Gastrocnemius medialis (tissue), 4 donors: ENCODE data around the gene SYS1. TPM values are rescaled to one million over a fixed set of nuclear protein-coding genes. Genes with fewer than 3 reads are reported as not detected.

Experiments used
- ATAC-seq, 2 donors: fragments of 150-250 bp; one replicate each; pipeline ENCODE4 v1.9.1; 2016
- DNase-seq, 2 donors: peaks; one replicate each; pipeline ENCODE4 v3.0.0-alpha.2; 2019
- H3K27ac ChIP-seq, 4 donors: fragments of 200-600 bp; sonication (generic); 1 replicate in 1 of 4; 2 replicates in 3 of 4; pipeline ENCODE4 v1.5.1; 2016 to 2018; ENCODE audit warnings: mild to moderate bottlenecking in 2 of 4, moderate library complexity in 1 of 4
- H3K27me3 ChIP-seq, 3 donors: fragments of 200-600 bp; sonication (generic) in 2 of 3; 1 replicate in 1 of 3; 2 replicates in 2 of 3; pipeline versions ENCODE4 v1.5.1 to v1.6.0; 2016 to 2019; ENCODE audit warnings: mild to moderate bottlenecking in 1 of 3, moderate library complexity in 1 of 3
- H3K36me3 ChIP-seq, 2 donors: fragments of 200-600 bp; sonication (generic) in 1 of 2; one replicate each; pipeline ENCODE4 v1.5.1; 2017 to 2018
- H3K4me1 ChIP-seq, 2 donors: fragments of 200-600 bp; sonication (generic) in 1 of 2; one replicate each; pipeline ENCODE4 v1.5.1; 2016 to 2017; ENCODE audit warnings: mild to moderate bottlenecking in 2 of 2
- H3K4me3 ChIP-seq, 4 donors: fragments of 200-600 bp; sonication (generic) in 3 of 4; 1 replicate in 1 of 4; 2 replicates in 3 of 4; pipeline ENCODE4 v1.5.1; 2016 to 2019; ENCODE audit warnings: mild to moderate bottlenecking in 2 of 4
- H3K9me3 ChIP-seq, 3 donors: fragments of 200-600 bp; sonication (generic) in 2 of 3; 1 replicate in 1 of 3; 2 replicates in 2 of 3; pipeline ENCODE4 v1.5.1; 2016 to 2019
- CTCF ChIP-seq, 5 experiments: fragments of 450-650 bp in 3 of 5; fragments of 200-600 bp in 2 of 5; sonication (generic) in 2 of 5; IDR thresholded peaks in 4 of 5; conservative IDR thresholded peaks in 1 of 5; 1 replicate in 4 of 5; 2 replicates in 1 of 5; pipeline ENCODE4 v1.5.1; 2016 to 2019; ENCODE audit warnings: antibody characterized with exemption in 5 of 5, mild to moderate bottlenecking in 3 of 5, moderate library complexity in 3 of 5
- POLR2A ChIP-seq, 2 donors: fragments of 450-650 bp; IDR thresholded peaks; one replicate each; pipeline ENCODE4 v1.6.1; 2017; ENCODE audit warnings: antibody characterized with exemption in 2 of 2, mild to moderate bottlenecking in 2 of 2, moderate library complexity in 2 of 2
- in situ Hi-C, 4 donors: fragments of 200-750 bp; cut with MboI; loops; one replicate each; pipeline versions ENCODE4 v1.15.0 to v1.8.0; 2017; ENCODE audit warnings: low sequenced_read_pairs in 4 of 4
- intact Hi-C: fragments of 100-400 bp; cut with DNase I; formaldehyde crosslinking; loops from one replicate; pipeline ENCODE4 v1.15.1; 2023; ENCODE audit warnings: low total_unique reads
- total RNA-seq, 4 donors: library from RNA; depleted of rRNA; stranded (reverse); fragments of >200 nt; gene quantifications; one replicate each; pipeline versions ENCODE4 v1.1.0 to v1.2.3, GENCODE V29; 2016

SYS1 gene
- total RNA-seq, 4 donors from 2014 or later = 34.0 to 59.5 (median 43.7) TPM

GRCh38 chr20:45342855-45343531 is 20.0 kb upstream of the SYS1 start:
- Histone ChIP-seq H3K9me3 (no peaks in the 10 kb centered on the region), H3K27ac (peak overlapping the region; percentile 90 to 100 (median 98)), H3K4me3 (peak overlapping the region; percentile 17 to 97 (median 74)), H3K27me3 (no peaks in the 10 kb centered on the region), H3K36me3 (no peaks in the 10 kb centered on the region), H3K4me1 (peaks cover 70 to 86% of the 10 kb centered on the region in 2 donors)
- no peak for DNase-seq
- intact Hi-C loops (loop anchor here (1.0 kb wide), 1 partner anchor 15 kb away; no protein-coding TSS in a partner anchor), in situ Hi-C loops (loop anchor here in 2 of 4 donors (25.0 kb wide), 2 partner anchors 1131 to 1156 kb away; partner anchors contain the start of genes JPH2 (in 1 of the 2) and OSER1 (in 1 of the 2))
- ATAC-seq = peak; percentile 5
- TF ChIP-seq CTCF (IDR thresholded peaks at IDR 0.05 in 4 of 5, conservative IDR thresholded peaks at IDR 0.05 in 1 of 5) = no peak
- no peak for TF ChIP-seq POLR2A (IDR thresholded peaks at IDR 0.05)

GRCh38 chr20:45343532-45344167 is 19.3 kb upstream of the SYS1 start:
- peaks cover 64 to 83% of the 10 kb centered on the region in 2 donors for H3K4me1 ChIP-seq
- ATAC-seq (no peak), DNase-seq (peak in 1 of 2 donors; percentile 65)
- intact Hi-C loops = loop anchor here (1.0 kb wide), 1 partner anchor 15 kb away; no protein-coding TSS in a partner anchor
- H3K36me3 ChIP-seq = no peaks in the 10 kb centered on the region
- no peaks in the 10 kb centered on the region for H3K27me3 ChIP-seq
- no peaks in the 10 kb centered on the region for H3K9me3 ChIP-seq
- H3K4me3 ChIP-seq = peak overlapping the region; percentile 17 to 97 (median 74)
- H3K27ac ChIP-seq = peak overlapping the region; percentile 90 to 100 (median 98)
- in situ Hi-C loops = loop anchor here in 2 of 4 donors (25.0 kb wide), 2 partner anchors 1131 to 1156 kb away; partner anchors contain the start of genes JPH2 (in 1 of the 2) and OSER1 (in 1 of the 2)
- TF ChIP-seq CTCF (IDR thresholded peaks at IDR 0.05 in 4 of 5, conservative IDR thresholded peaks at IDR 0.05 in 1 of 5) (no peak), POLR2A (IDR thresholded peaks at IDR 0.05) (no peak)

GRCh38 chr20:45344168-45344860 is 18.6 kb upstream of the SYS1 start:
- no peaks in the 10 kb centered on the region for H3K9me3 ChIP-seq
- peaks cover 57 to 81% of the 10 kb centered on the region in 2 donors for H3K4me1 ChIP-seq
- H3K36me3 ChIP-seq = no peaks in the 10 kb centered on the region
- DNase-seq = peak; percentile 64 to 91
- intact Hi-C loops = no loop called here
- peak overlapping the region; percentile 90 to 100 (median 98) for H3K27ac ChIP-seq
- no peak for TF ChIP-seq CTCF (IDR thresholded peaks at IDR 0.05 in 4 of 5, conservative IDR thresholded peaks at IDR 0.05 in 1 of 5)
- TF ChIP-seq POLR2A (IDR thresholded peaks at IDR 0.05) = peak; percentile 88 to 93
- peak overlapping the region; percentile 53 to 97 (median 78) for H3K4me3 ChIP-seq
- H3K27me3 ChIP-seq = no peaks in the 10 kb centered on the region
- peak; percentile 33 to 42 for ATAC-seq
- in situ Hi-C loops = loop anchor here in 2 of 4 donors (25.0 kb wide), 2 partner anchors 1132 to 1157 kb away; partner anchors contain the start of genes JPH2 (in 1 of the 2) and OSER1 (in 1 of the 2)

GRCh38 chr20:45345104-45345936 is 17.6 kb upstream of the SYS1 start:
- DNase-seq = peak; percentile 51 to 79
- intact Hi-C loops (no loop called here), in situ Hi-C loops (loop anchor here in 2 of 4 donors (25.0 kb wide), 2 partner anchors 1133 to 1158 kb away; partner anchors contain the start of genes JPH2 (in 1 of the 2) and OSER1 (in 1 of the 2))
- ATAC-seq = peak; percentile 15 to 21
- Histone ChIP-seq H3K36me3 (no peaks in the 10 kb centered on the region), H3K4me1 (peaks cover 47 to 70% of the 10 kb centered on the region in 2 donors), H3K27ac (peak overlapping the region; percentile 90 to 100 (median 98)), H3K27me3 (no peaks in the 10 kb centered on the region), H3K4me3 (peak overlapping the region; percentile 53 to 97 (median 78)), H3K9me3 (no peaks in the 10 kb centered on the region)
- TF ChIP-seq POLR2A (IDR thresholded peaks at IDR 0.05) = no peak
- TF ChIP-seq CTCF (IDR thresholded peaks at IDR 0.05 in 4 of 5, conservative IDR thresholded peaks at IDR 0.05 in 1 of 5) = no peak
